Activated CD8-positive, alpha-beta T cell treated with anti-CD3 and anti-CD28 coated beads, Interleukin-2, amount 10 ng/mL, durations not matched to agents 7 days and 5 days (primary cell): ENCODE data around the gene CHD5. TPM values are rescaled to one million over a fixed set of nuclear protein-coding genes. Genes with fewer than 3 reads are reported as not detected.
"Not testable (repeated sequence)": the region's sequence is repeated elsewhere in the genome, so short reads cannot be mapped to it uniquely, and the experiment has no call there.

Experiments used
- ATAC-seq: fragments of 150-1000 bp; cut with Tn5 transposase; one replicate; pipeline ENCODE4 v1.10.0; 2021; ENCODE audit warnings: moderate library complexity
- CTCF ChIA-PET: fragments of 350-600 bp; sonication (Branson Sonifier 250); formaldehyde crosslinking; loops from one replicate; lab custom pipeline; 2021; ENCODE audit warnings: antibody characterized with exemption; lab: Charles Lee
- POLR2A ChIA-PET: fragments of 350-600 bp; sonication (Branson Sonifier 250); formaldehyde crosslinking; loops from one replicate; lab custom pipeline; 2021; ENCODE audit warnings: antibody characterized with exemption; lab: Charles Lee
- DNase-seq: peaks from one replicate; pipeline ENCODE4 v3.0.0-alpha.2; 2020
- H3K27ac Mint-ChIP-seq: one replicate; pipeline ENCODE4 v1.8.0; 2021; ENCODE audit warnings: mild to moderate bottlenecking, mixed read lengths
- H3K27me3 Mint-ChIP-seq: one replicate; pipeline ENCODE4 v1.8.0; 2021; ENCODE audit warnings: low read depth, mixed read lengths
- H3K36me3 Mint-ChIP-seq: one replicate; pipeline ENCODE4 v1.8.0; 2021; ENCODE audit warnings: low read depth, mixed read lengths
- H3K4me1 Mint-ChIP-seq: one replicate; pipeline ENCODE4 v1.8.0; 2021; ENCODE audit warnings: low read depth, mixed read lengths
- H3K4me3 Mint-ChIP-seq: one replicate; pipeline ENCODE4 v1.8.0; 2021; ENCODE audit warnings: mild to moderate bottlenecking, mixed read lengths
- H3K9me3 Mint-ChIP-seq: one replicate; pipeline ENCODE4 v1.8.0; 2022; ENCODE audit warnings: mixed read lengths; ENCODE audit not compliant: insufficient read depth
- total RNA-seq, 2 experiments: library from RNA; stranded (reverse); gene quantifications; one replicate each; pipeline ENCODE4 v1.2.3, GENCODE V29; 2021

CHD5 gene
- under 1 TPM; 0.23 to 0.47 TPM for total RNA-seq

DNA sequence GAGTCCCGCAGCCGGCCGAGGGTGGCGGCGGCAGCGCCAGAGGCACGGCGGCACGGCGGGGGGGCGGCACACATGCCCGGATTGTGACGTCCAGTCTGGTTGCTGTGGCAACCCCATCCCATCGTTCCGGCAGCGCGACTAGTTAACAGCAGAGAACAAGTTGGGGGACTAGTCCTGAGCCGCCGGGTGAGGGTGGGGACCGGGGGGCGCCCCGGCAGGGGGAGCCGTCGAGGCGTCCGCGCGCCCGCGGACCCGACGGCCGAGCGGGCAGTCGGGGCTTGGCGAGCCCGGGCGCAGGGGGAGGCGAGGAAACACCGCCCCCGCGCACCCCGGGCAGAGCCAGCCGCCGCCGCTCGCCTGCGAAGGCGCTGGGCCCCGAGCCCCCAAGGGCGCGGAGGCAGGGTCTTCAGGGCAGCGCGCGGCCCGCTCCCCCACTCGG is at the start of gene CHD5:
TSS of gene CHD5 (minus strand) at position 54 of the 439 bp plus-strand sequence. CDS start 298 bp downstream, outside the sequence.
- H3K27me3 Mint-ChIP-seq, result peaks cover 35% of the 10 kb centered on the region
- ChIA-PET POLR2A (no interaction called here), CTCF (no interaction called here)
- DNase-seq (no peak), ATAC-seq (no peak)
- H3K9me3 Mint-ChIP-seq, result no peaks in the 10 kb centered on the region
- no peak within 1 kb of the TSS for H3K27ac Mint-ChIP-seq
- peaks cover 12% of the 10 kb centered on the region for H3K36me3 Mint-ChIP-seq
- no peak within 1 kb of the TSS for H3K4me3 Mint-ChIP-seq
- peaks cover 11% of the 10 kb centered on the region for H3K4me1 Mint-ChIP-seq

DNA sequence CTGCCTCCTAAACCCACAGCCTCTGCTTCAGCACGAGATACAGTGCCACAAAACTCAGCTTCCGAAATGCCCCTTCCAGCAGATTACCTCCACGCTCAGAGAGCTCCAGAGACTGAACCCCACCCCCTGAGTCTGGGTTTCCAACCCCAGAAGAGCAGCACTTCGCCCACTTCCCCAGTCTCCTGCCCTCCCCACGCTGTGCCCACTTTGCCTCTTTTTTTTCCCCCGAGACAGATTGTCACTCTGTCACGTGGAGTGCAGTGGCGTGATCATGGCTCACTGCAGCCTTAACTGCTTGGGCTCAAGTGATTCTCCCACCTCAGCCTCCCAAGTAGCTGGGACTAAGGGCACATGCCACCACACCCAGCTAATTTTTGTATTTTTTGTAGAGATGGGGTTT is 45.5 kb upstream of the CHD5 start:
- ATAC-seq (no peak), DNase-seq (no peak)
- peaks cover 2% of the 10 kb centered on the region for H3K4me1 Mint-ChIP-seq
- H3K4me3 Mint-ChIP-seq, result no peak overlapping the region
- H3K36me3 Mint-ChIP-seq, result peaks cover 53% of the 10 kb centered on the region
- POLR2A ChIA-PET, result interaction anchor here (1.7 kb wide), 1 partner anchor 10 kb away, joined by 6 read pairs; the partner anchor contains the start of gene ICMT
- CTCF ChIA-PET, result interaction anchor here (1.1 to 1.7 kb wide), 3 partner anchors 19 to 21 kb away, joined by 3 to 7 read pairs (median 4); no protein-coding TSS in a partner anchor
- H3K27ac Mint-ChIP-seq, result no peak overlapping the region
- H3K9me3 Mint-ChIP-seq, result no peaks in the 10 kb centered on the region
- H3K27me3 Mint-ChIP-seq, result no peaks in the 10 kb centered on the region

DNA sequence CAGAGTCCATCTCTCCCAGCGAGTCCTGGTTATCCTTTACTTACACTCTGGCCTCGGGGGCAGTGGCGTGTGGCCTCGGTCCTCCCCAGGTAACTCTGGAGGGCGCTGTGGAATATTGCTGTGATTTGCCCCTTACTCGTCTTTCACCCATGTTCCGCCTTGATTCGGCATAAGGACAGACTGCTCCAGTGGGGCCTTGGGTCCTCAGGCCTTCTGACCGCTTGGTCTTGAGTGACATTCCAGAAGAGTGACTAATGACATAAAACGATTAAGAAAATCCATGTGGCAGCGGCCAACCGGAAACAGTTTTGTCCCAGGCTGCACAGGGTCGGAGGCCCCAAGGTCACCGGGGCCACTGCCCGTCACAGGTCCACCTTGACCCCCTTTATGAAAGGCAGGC is 44.6 kb upstream of the CHD5 start:
- Mint-ChIP-seq H3K9me3 (no peaks in the 10 kb centered on the region), H3K4me3 (no peak overlapping the region), H3K36me3 (peaks cover 51% of the 10 kb centered on the region), H3K27ac (no peak overlapping the region), H3K4me1 (peaks cover 2% of the 10 kb centered on the region), H3K27me3 (no peaks in the 10 kb centered on the region)
- no peak for DNase-seq
- ATAC-seq, result no peak
- ChIA-PET CTCF (interaction anchor here (0.9 to 1.2 kb wide), 2 partner anchors 20 kb away, joined by 4 to 7 read pairs; no protein-coding TSS in a partner anchor), POLR2A (no interaction called here)

DNA sequence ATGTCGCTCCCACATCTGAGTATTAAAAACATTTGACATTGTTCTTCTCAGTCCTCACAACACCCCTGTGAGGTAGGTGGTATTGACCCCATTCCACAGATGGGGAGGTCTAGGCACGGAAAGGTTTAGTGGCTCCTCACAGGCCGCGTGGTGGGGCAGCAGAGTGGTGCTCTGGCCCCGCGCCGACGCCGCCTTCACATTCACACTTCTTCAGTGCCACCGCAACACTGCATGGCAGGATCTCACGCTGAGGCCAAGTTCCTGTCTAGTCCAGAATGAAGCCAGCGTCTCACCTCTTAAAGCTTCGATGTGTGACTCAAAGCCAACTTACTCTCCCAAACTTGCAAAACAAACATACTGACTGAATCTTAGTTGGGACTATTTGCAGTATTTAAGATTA is 43.5 kb upstream of the CHD5 start:
- ATAC-seq (no peak), DNase-seq (no peak)
- H3K4me1 Mint-ChIP-seq, result peaks cover 2% of the 10 kb centered on the region
- H3K27me3 Mint-ChIP-seq, result no peaks in the 10 kb centered on the region
- POLR2A ChIA-PET, result no interaction called here
- no peaks in the 10 kb centered on the region for H3K9me3 Mint-ChIP-seq
- H3K4me3 Mint-ChIP-seq, result no peak overlapping the region
- no peak overlapping the region for H3K27ac Mint-ChIP-seq
- H3K36me3 Mint-ChIP-seq, result peaks cover 50% of the 10 kb centered on the region
- CTCF ChIA-PET, result interaction anchor here (0.9 kb wide), 1 partner anchor 19 kb away, joined by 4 read pairs; no protein-coding TSS in a partner anchor

DNA sequence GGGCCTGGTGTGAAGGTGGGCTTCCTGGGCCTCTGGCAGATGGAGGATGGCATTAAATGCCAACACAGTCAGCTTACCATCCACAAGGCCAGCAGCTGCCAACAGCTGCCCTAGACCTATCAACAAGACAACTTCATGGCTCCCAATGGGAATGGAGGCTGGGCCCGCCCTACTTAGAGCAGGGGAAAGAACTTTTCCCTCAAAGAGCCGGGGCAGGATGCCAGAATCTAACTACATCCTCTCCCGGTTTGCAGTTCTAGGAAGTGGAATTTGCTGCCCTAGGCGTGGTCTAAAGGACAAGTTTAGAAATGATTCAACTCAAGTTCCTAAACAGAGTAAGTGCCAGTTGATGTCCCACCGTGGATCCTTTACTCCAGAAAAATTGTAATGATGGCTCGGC is 42.5 kb upstream of the CHD5 start:
- no peaks in the 10 kb centered on the region for H3K9me3 Mint-ChIP-seq
- ATAC-seq, result no peak
- H3K27me3 Mint-ChIP-seq, result no peaks in the 10 kb centered on the region
- no peak for DNase-seq
- H3K4me3 Mint-ChIP-seq, result no peak overlapping the region
- CTCF ChIA-PET, result no interaction called here
- POLR2A ChIA-PET, result no interaction called here
- no peak overlapping the region for H3K27ac Mint-ChIP-seq
- peaks cover 2% of the 10 kb centered on the region for H3K4me1 Mint-ChIP-seq
- H3K36me3 Mint-ChIP-seq, result peaks cover 50% of the 10 kb centered on the region

DNA sequence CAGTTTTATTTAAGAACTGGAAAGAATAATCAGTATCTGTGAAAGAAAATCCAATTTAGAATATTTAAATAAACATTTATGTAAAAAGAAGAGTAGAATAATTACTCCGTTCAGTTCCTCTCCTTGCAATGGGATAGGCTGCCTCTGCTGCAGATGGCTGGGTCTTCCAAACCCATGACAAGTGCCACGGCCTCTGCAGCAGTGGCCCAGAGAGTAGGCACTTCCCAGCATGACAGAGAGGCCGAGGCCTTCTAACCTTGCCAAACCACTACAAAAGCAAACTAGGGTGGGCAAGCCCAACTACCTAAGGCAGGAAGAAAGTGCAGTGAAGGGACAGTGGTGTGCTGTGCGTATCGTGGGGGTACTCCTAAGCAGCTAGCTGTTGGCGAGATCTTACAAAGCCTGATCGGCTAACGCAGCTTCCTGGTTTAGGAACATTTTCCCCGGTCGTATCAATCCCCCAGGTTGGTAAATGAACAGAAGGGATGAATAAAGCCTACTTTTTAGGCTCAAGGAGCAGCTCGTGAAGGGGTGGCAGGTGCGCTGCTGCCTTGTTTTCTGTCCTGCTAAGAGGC is 41.2 kb upstream of the CHD5 start:
- ChIA-PET CTCF (interaction anchor here (1.9 kb wide), 1 partner anchor 16 kb away, joined by 7 read pairs; the partner anchor contains the start of gene RNF207), POLR2A (no interaction called here)
- peaks cover under 1% of the 10 kb centered on the region for H3K4me1 Mint-ChIP-seq
- peaks cover 40% of the 10 kb centered on the region for H3K36me3 Mint-ChIP-seq
- H3K9me3 Mint-ChIP-seq, result no peaks in the 10 kb centered on the region
- no peak for ATAC-seq
- H3K27ac Mint-ChIP-seq, result no peak overlapping the region
- no peak for DNase-seq
- no peaks in the 10 kb centered on the region for H3K27me3 Mint-ChIP-seq
- H3K4me3 Mint-ChIP-seq, result no peak overlapping the region

DNA sequence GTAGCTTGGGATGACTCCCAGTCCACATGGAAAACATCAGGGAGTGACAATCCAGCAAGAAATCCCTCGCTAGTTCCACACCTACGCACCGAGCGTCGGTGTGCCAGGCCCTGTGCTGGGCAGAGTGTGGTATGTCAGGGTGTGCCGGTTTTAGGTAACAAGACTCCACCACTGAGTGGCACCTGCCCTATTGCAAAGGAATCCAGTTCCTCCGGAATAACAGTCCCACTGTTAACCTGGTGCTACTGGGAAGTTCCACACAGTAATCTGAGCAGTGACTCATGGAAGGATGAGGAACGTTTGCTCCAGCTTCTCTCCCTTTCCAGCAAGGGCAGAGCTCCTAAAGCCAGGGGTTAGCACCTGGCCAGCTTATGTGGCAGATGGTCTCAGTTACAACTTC is 40.1 kb upstream of the CHD5 start:
- no peaks in the 10 kb centered on the region for H3K9me3 Mint-ChIP-seq
- H3K36me3 Mint-ChIP-seq, result peaks cover 32% of the 10 kb centered on the region
- H3K4me3 Mint-ChIP-seq, result no peak overlapping the region
- ATAC-seq (no peak), DNase-seq (no peak)
- H3K27ac Mint-ChIP-seq, result no peak overlapping the region
- ChIA-PET CTCF (interaction anchor here (1.9 kb wide), 1 partner anchor 15 kb away, joined by 7 read pairs; the partner anchor contains the start of gene RNF207), POLR2A (no interaction called here)
- no peaks in the 10 kb centered on the region for H3K4me1 Mint-ChIP-seq
- H3K27me3 Mint-ChIP-seq, result peaks cover 4% of the 10 kb centered on the region

DNA sequence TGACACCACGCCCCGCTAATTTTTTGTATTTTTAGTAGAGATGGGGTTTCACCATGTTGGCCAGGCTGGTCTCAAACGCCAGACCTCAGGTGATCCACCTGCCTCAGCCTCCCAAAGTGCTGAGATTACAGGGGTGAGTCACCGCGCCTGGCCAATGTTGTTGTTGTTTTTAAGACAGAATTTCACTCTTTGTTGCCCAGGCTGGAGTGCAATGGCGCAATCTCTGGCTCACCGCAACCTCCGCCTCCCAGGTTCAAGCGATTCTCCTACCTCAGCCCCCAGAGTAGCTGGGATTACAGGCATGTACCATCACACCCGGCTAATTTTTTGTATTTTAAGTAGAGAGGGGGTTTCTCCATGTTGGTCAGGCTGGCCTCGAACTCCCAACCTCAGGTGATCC is 39.5 kb upstream of the CHD5 start:
- H3K9me3 Mint-ChIP-seq, H3K27ac Mint-ChIP-seq, POLR2A ChIA-PET, DNase-seq, H3K4me1 Mint-ChIP-seq, ATAC-seq, H3K27me3 Mint-ChIP-seq, H3K4me3 Mint-ChIP-seq: not testable (repeated sequence)
- CTCF ChIA-PET, result interaction anchor here (1.9 kb wide), 1 partner anchor 15 kb away, joined by 7 read pairs; the partner anchor contains the start of gene RNF207
- peaks cover 26% of the 10 kb centered on the region for H3K36me3 Mint-ChIP-seq

DNA sequence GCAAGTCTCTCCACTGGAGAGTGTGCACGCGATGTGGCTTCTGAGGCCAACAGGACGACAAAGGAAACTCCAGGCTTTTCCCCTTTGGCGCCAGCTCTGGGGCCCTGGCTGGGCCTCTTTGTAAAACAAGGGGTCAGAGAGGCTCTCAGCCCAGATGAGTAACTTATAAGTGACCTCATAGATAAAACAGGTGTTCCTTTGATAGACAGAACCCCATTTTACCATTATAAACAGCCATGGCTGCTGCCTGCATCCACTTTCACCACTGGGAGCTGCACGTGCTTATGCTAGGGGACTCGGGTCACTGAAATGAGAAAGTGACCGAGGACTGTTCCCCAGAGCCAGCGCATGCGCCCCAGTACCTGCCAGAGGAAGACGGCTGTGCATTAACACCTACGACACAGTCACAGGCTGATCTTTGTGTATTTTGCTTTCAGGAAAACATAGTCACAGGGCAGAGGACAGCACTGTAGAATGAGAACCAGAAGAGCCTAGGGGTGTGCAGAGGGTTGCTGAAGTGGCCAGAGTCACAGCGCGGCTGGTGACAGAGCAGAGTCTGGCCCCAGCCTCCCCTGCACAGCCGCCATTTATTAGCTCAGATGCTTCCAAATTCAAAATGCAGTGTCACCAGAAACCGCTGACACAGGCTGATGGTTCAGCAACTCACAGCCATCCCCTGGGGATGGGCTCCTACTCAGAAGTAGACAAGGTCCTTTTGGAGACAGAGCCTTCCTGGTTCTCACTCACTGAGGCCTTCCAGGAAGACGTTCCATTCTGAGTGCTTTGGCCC is 38.4 kb upstream of the CHD5 start:
- ChIA-PET POLR2A (interaction anchor here (0.6 kb wide), 1 partner anchor 1257 kb away, joined by 3 read pairs; no protein-coding TSS in a partner anchor), CTCF (no interaction called here)
- ATAC-seq, result no peak

DNA sequence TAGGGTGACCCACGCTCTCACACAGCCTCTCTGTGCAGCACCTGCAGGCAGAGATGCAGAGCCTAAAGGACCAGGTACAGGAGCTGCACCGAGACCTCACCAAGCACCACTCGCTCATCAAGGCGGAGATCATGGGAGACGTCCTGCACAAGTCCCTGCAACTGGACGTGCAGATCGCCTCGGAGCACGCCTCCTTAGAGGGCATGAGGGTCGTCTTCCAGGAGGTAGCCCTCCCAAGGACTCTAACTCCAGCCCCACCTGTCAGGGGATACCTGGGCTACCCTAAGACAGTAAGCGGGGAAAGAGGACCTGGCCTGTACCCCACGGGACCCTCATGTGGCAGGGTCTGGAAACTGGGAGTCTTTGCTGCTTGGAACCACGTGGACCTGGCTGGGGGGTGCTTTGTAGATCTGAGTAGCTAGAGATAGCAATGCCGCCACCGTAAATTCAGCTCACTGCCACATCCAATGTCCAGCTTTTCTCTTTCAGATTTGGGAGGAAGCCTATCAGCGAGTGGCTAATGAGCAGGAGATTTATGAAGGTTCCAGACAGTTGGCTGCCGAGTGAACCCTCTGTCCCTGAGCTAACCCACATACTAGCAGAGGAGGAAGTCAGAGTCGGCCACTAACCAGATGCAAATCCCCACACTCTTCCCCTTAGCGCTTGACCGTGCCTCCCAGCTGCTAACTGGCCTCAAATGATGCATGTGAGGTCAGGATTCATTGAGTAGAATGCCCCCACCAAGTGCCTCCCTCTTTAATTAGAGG is 32.3 kb upstream of the CHD5 start:
- no peaks in the 10 kb centered on the region for H3K36me3 Mint-ChIP-seq
- H3K27ac Mint-ChIP-seq, result no peak overlapping the region
- no peaks in the 10 kb centered on the region for H3K9me3 Mint-ChIP-seq
- ChIA-PET POLR2A (no interaction called here), CTCF (interaction anchor here (1.5 to 4.3 kb wide), 2 partner anchors 7 to 33 kb away, joined by 7 to 20 read pairs; partner anchors contain the start of gene RNF207)
- H3K4me1 Mint-ChIP-seq, result peaks cover 15% of the 10 kb centered on the region
- no peak overlapping the region for H3K4me3 Mint-ChIP-seq
- no peak for ATAC-seq
- H3K27me3 Mint-ChIP-seq, result peaks cover 24% of the 10 kb centered on the region
- no peak for DNase-seq

More for the DNA sequence above, 38.4 kb upstream of the CHD5 start:
- Mint-ChIP-seq H3K27ac (no peak overlapping the region), H3K27me3 (peaks cover 5% of the 10 kb centered on the region), H3K36me3 (peaks cover 15% of the 10 kb centered on the region), H3K9me3 (no peaks in the 10 kb centered on the region), H3K4me3 (no peak overlapping the region), H3K4me1 (no peaks in the 10 kb centered on the region)
- no peak for DNase-seq

DNA sequence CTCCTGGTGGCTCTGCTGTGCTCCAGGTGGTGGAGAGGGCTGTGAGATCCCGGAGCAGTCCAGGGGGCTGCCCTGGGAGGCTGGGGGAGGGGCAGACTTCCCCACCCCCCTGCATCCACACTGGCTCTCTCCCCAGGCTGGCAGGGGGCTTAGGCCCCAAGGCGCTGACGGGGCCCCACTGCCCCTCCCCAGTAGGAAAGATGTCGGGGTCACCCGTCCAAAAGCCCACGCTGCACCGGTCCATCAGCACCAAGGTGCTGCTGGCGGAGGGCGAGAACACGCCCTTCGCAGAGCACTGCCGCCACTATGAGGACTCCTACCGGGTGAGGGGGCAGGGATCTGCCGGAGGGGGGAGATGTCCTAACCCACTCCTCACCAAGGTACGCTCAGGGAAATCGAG is 31.6 kb upstream of the CHD5 start:
- H3K27ac Mint-ChIP-seq, result no peak overlapping the region
- POLR2A ChIA-PET, result no interaction called here
- peaks cover 17% of the 10 kb centered on the region for H3K4me1 Mint-ChIP-seq
- DNase-seq, result no peak
- no peaks in the 10 kb centered on the region for H3K36me3 Mint-ChIP-seq
- ATAC-seq, result no peak
- CTCF ChIA-PET, result interaction anchor here (1.5 kb wide), 1 partner anchor 34 kb away, joined by 7 read pairs; no protein-coding TSS in a partner anchor
- peaks cover 29% of the 10 kb centered on the region for H3K27me3 Mint-ChIP-seq
- H3K9me3 Mint-ChIP-seq, result no peaks in the 10 kb centered on the region
- no peak overlapping the region for H3K4me3 Mint-ChIP-seq
